Measurements from ENCODE around the gene C2CD2. TPM values are rescaled to one million over a fixed set of nuclear protein-coding genes. Genes with fewer than 3 reads are reported as not detected.

The C2CD2 gene
- total and polyA plus RNA-seq, 2 of the 8 experiments (the other 6 are each of a cell fraction or from before 2014, with no cell fraction given), result 10.4 to 13.0 TPM

DNA sequence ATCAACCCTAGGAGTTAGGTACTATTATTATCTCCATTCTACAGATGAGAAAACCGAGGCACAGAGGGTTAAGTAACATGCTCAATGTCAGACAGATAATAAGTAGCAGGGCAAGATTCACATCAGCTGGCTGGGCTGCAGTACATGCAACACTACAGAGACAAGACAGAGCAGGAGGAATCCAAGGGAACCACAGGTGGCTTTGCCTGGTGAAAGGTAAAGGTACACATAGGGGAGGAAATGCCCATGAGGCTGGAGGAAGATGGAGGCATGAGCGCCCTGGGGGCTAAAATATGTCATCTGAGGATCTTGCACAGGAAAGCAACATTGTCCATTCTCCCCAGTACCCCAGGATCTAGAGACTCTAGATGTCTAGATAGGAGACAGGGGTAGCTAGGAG lies 48.0 kb upstream of the C2CD2 start:
- no peak for FAIRE-seq
- ChIA-PET CTCF (ENCODE audit: partially characterized antibody) (no interaction called here), POLR2A (ENCODE audit: partially characterized antibody) (no interaction called here)
- 0 out of 2 replicates have a peak, but pooled peaks cover 5% of the 10 kb centered on the region for H3K79me1 ChIP-seq (ENCODE audit: low read depth, low read length)
- H3K56ac ChIP-seq (replicated peaks; ENCODE audit: insufficient read length, low read depth, low read length), result no peak overlapping the region
- no peak overlapping the region for H2AK5ac ChIP-seq (ENCODE audit: low read depth, low read length)
- H3K9ac ChIP-seq (replicated peaks in 1 of 4; ENCODE audit: extremely low read depth in 1 of 4, low read depth in 3 of 4, low read length in 3 of 4), result no peak overlapping the region
- no peak for DNase-seq (ENCODE audit: low read depth in 1 of 2, low spot score in 2 of 2)
- H3K4ac ChIP-seq (replicated peaks; ENCODE audit: insufficient read length, low read depth, low read length), result no peak overlapping the region
- peaks cover 4 to 34% of the 10 kb centered on the region in 2 experiments; a peak in 3 of 4 replicates for H3K79me2 ChIP-seq (ENCODE audit: control insufficient read depth in 1 of 2, insufficient read depth in 2 of 2, low read length in 2 of 2)
- WGBS, 2 experiments (ENCODE audit: extremely low coverage in 1 of 2, insufficient coverage in 1 of 2, insufficient read length in 1 of 2, insufficient replicate concordance in 2 of 2, low coverage in 1 of 2, low lambda C conversion rate in 2 of 2, missing lambda C conversion rate in 1 of 2), result 92% methylated on average over 2 of the region's 2 CpGs; no CpG with 5 or more reads in 1 of the 2 experiments
- H2BK5ac ChIP-seq (ENCODE audit: low read depth, low read length), result no peak overlapping the region
- no peak overlapping the region for H2BK15ac ChIP-seq (ENCODE audit: low read length)
- H4K20me1 ChIP-seq (replicated peaks in 1 of 2; ENCODE audit: control insufficient read depth in 1 of 2, insufficient read depth in 2 of 2, low read length in 2 of 2), result peaks cover 0 to 3% of the 10 kb centered on the region in 2 experiments
- no peak overlapping the region for H3K4me2 ChIP-seq (ENCODE audit: insufficient read depth in 1 of 2, low read depth in 2 of 2, low read length in 2 of 2)
- no peak overlapping the region for H3K18ac ChIP-seq (ENCODE audit: extremely low read depth, low read length)
- no peak overlapping the region for H4K91ac ChIP-seq (replicated peaks; ENCODE audit: insufficient read length, low read length)
- no peak overlapping the region for H3K23ac ChIP-seq (ENCODE audit: insufficient read length)
- H4K5ac ChIP-seq (ENCODE audit: insufficient read length, low read depth, low read length), result no peak overlapping the region
- peaks cover 3 to 19% (median 12%) of the 10 kb centered on the region in 4 experiments; a peak in 6 of 8 replicates for H3K36me3 ChIP-seq (ENCODE audit: control insufficient read depth in 2 of 4, insufficient read depth in 4 of 4, low read length in 3 of 4)
- H2AFZ ChIP-seq (ENCODE audit: low read length), result no peak overlapping the region
- no peak overlapping the region for H4K8ac ChIP-seq (ENCODE audit: extremely low read depth, insufficient read depth, low read length)
- no peak overlapping the region for H3K14ac ChIP-seq (ENCODE audit: insufficient read length)
- no peak overlapping the region for H2BK120ac ChIP-seq (replicated peaks; ENCODE audit: low read depth, low read length)
- no peak overlapping the region for H2BK20ac ChIP-seq (ENCODE audit: low read length)
- H3K4me3 ChIP-seq (ENCODE audit: extremely low read depth in 1 of 4, insufficient read depth in 2 of 4, low read depth in 3 of 4, low read length in 4 of 4), result no peak overlapping the region
- no peaks in the 10 kb centered on the region for H3K27me3 ChIP-seq (replicated peaks in 1 of 4; ENCODE audit: control insufficient read depth in 3 of 4, extremely low read depth in 1 of 4, insufficient read depth in 3 of 4, low read length in 3 of 4)
- no peaks in the 10 kb centered on the region for H3K23me2 ChIP-seq (ENCODE audit: low read depth, low read length)
- no peak overlapping the region for H3K27ac ChIP-seq (ENCODE audit: low read depth, low read length)
- H2BK12ac ChIP-seq (ENCODE audit: low read depth, low read length), result no peak overlapping the region
- peaks cover under 1% of the 10 kb centered on the region in 2 experiments; a peak in 1 of 4 replicates for H3K9me3 ChIP-seq (ENCODE audit: insufficient read depth in 2 of 2, low read depth in 1 of 2, low read length in 1 of 2)
- H3K4me1 ChIP-seq (replicated peaks in 1 of 4; ENCODE audit: control insufficient read depth in 3 of 4, insufficient read depth in 4 of 4, low read length in 3 of 4), result no peaks in the 10 kb centered on the region
- TF ChIP-seq JUN (IDR thresholded peaks at IDR 0.05; ENCODE audit: low read depth, low read length) (no peak), SAP30 (IDR thresholded peaks at IDR 0.05; ENCODE audit: insufficient read depth, insufficient replicate concordance, low read length) (no peak), BCL11A (IDR thresholded peaks at IDR 0.05; ENCODE audit: low read depth in 2 of 2, low read length in 2 of 2) (no peak)
